Fibroblast of pulmonary artery (primary cell): ENCODE data around the gene ITGB8.

Experiments used
- DNase-seq: peaks from one replicate; pipeline ENCODE4 v3.0.0-alpha.2; 2010; ENCODE audit warnings: low read depth
- H3K4me3 ChIP-seq: replicated peaks from 2 replicates; pipeline ENCODE4 v1.5.1; 2011; ENCODE audit warnings: low read depth, mild to moderate bottlenecking, control low read depth, low read length, moderate library complexity
- CTCF ChIP-seq: IDR thresholded peaks from 2 replicates; pipeline ENCODE4 v1.5.1; 2011; ENCODE audit warnings: mild to moderate bottlenecking, control low read depth, low read length, inconsistent platforms; ENCODE audit errors: missing control alignments

The ITGB8 gene

GRCh38 chr7:20330239-20330927, at the start of gene ITGB8:
TSS of gene ITGB8 (plus strand) at chr7:20330900. CDS start at chr7:20331807, 907 bp downstream.
- DNase-seq: peak; percentile 95
- no peak for TF ChIP-seq CTCF
- peak within 1 kb of the TSS; percentile 71 for H3K4me3 ChIP-seq

GRCh38 chr7:20282959-20283358, 47.7 kb upstream of the ITGB8 start:
- no peak for TF ChIP-seq CTCF
- H3K4me3 ChIP-seq: no peak overlapping the region
- DNase-seq: no peak

- TF ChIP-seq CTCF: no peak
- DNase-seq: no peak
- H3K4me3 ChIP-seq: no peak overlapping the region
Observed at GRCh38 chr7:20283385-20283784, 47.3 kb upstream of the ITGB8 start.

- DNase-seq: no peak
- H3K4me3 ChIP-seq: no peak overlapping the region
- TF ChIP-seq CTCF: no peak
Observed at GRCh38 chr7:20284003-20284770, 46.5 kb upstream of the ITGB8 start.

- no peak for TF ChIP-seq CTCF
- DNase-seq: no peak
- no peak overlapping the region for H3K4me3 ChIP-seq
Observed at GRCh38 chr7:20284771-20285143, 45.9 kb upstream of the ITGB8 start.

GRCh38 chr7:20287317-20287716, 43.4 kb upstream of the ITGB8 start:
- no peak overlapping the region for H3K4me3 ChIP-seq
- no peak for DNase-seq

More at GRCh38 chr7:20287317-20287716, 43.4 kb upstream of the ITGB8 start:
- TF ChIP-seq CTCF: no peak
